HepG2 (cell line): ENCODE results near the gene TIMM44. TPM values are rescaled to one million over a fixed set of nuclear protein-coding genes. Genes with fewer than 3 reads are reported as not detected.

Source experiments
- ATAC-seq: fragments of 200-7000 bp; cut with Tn5 transposase; 3 replicates; pipeline ENCODE4 v1.9.1; 2020; ENCODE audit warnings: mild to moderate bottlenecking, moderate library complexity
- BruUV-seq: library from RNA; stranded (reverse); fragments of 400-500 nt; replicated peaks from 2 replicates; lab custom pipeline; 2021; lab: Mats Ljungman, UMichigan
- CTCF ChIA-PET: fragments of 300-600 bp; formaldehyde crosslinking; extraction: SDS; loops from one replicate; lab custom pipeline; 2021; ENCODE audit warnings: low total read pairs, inconsistent platforms, low intra/inter-chr PET ratio; lab: Yijun Ruan, JAX
- POLR2A ChIA-PET: fragments of 350-600 bp; sonication (Branson Sonifier 250); formaldehyde crosslinking; loops from one replicate; lab custom pipeline; 2020; ENCODE audit warnings: antibody characterized with exemption, inconsistent platforms; lab: Yijun Ruan, JAX
- DNase-seq: peaks from one replicate; pipeline ENCODE4 v3.0.0-alpha.2; 2015; ENCODE audit warnings: low spot score
- FAIRE-seq: peaks from 3 replicates; lab custom pipeline; 2011; peaks lifted over from hg19 to GRCh38; lab: Jason Lieb, UNC
- H2AFZ ChIP-seq: one replicate; pipeline ENCODE4 v1.6.1; 2011; ENCODE audit warnings: low read length, inconsistent platforms
- H3K27ac ChIP-seq: fragments of 300-600 bp; 3 replicates; pipeline ENCODE4 v1.8.0; 2011; ENCODE audit warnings: mixed run types, mild to moderate bottlenecking, mixed read lengths, low read length, inconsistent platforms; ENCODE audit not compliant: insufficient read depth; ENCODE audit errors: extremely low read length
- H3K27me3 ChIP-seq, 2 experiments: fragments of 200-600 bp in 1 of 2; 2 replicates in 1 of 2; 3 replicates in 1 of 2; pipeline versions ENCODE4 v1.6.0 to v1.8.0; 2011; ENCODE audit warnings: low read length in 2 of 2, mild to moderate bottlenecking in 2 of 2, moderate library complexity in 2 of 2, inconsistent platforms in 1 of 2; ENCODE audit not compliant: insufficient read depth in 2 of 2, control insufficient read depth in 1 of 2
- H3K36me3 ChIP-seq, 2 experiments: fragments of 200-600 bp in 1 of 2; replicated peaks in 1 of 2; 2 replicates in 1 of 2; 3 replicates in 1 of 2; pipeline versions ENCODE4 v1.5.1 to v1.8.0; 2011; ENCODE audit warnings: low read length in 2 of 2, inconsistent platforms in 1 of 2; ENCODE audit not compliant: insufficient read depth in 2 of 2, control insufficient read depth in 1 of 2
- H3K4me1 ChIP-seq: 2 replicates; pipeline ENCODE4 v1.5.1; 2012; ENCODE audit warnings: low read length, inconsistent platforms; ENCODE audit not compliant: insufficient read depth
- H3K4me2 ChIP-seq: 2 replicates; pipeline ENCODE4 v1.6.0; 2011; ENCODE audit warnings: low read depth, low read length, inconsistent platforms
- H3K4me3 ChIP-seq, 3 experiments: fragments of 200-600 bp in 1 of 3; sonication (generic), shearing (Covaris generic) in 1 of 3; replicated peaks in 1 of 3; 2 replicates each; pipeline ENCODE4 v1.5.1; 2011 to 2016; ENCODE audit warnings: low read length in 3 of 3, inconsistent platforms in 2 of 3, low read depth in 2 of 3, mild to moderate bottlenecking in 2 of 3, control low read depth in 1 of 3, mixed read lengths in 1 of 3; ENCODE audit not compliant: insufficient read depth in 1 of 3
- H3K79me2 ChIP-seq: one replicate; pipeline ENCODE4 v1.6.1; 2011; ENCODE audit warnings: low read length, inconsistent platforms; ENCODE audit not compliant: insufficient read depth
- H3K9ac ChIP-seq: 2 replicates; pipeline ENCODE4 v1.6.0; 2011; ENCODE audit warnings: mild to moderate bottlenecking, low read depth, low read length, inconsistent platforms; ENCODE audit not compliant: insufficient read depth
- H3K9me3 ChIP-seq: 2 replicates; pipeline ENCODE4 v1.5.1; 2012; ENCODE audit warnings: mild to moderate bottlenecking, low read length
- H4K20me1 ChIP-seq: 2 replicates; pipeline ENCODE4 v1.6.0; 2011; ENCODE audit warnings: inconsistent platforms, mild to moderate bottlenecking, low read length, moderate library complexity; ENCODE audit not compliant: insufficient read depth
- CHD2 ChIP-seq: IDR thresholded peaks from 2 replicates; pipeline ENCODE4 v1.6.1; 2011; ENCODE audit warnings: low read depth, low read length, improper control_type of control experiment
- FOXP1 ChIP-seq, 2 experiments: fragments of 450-650 bp in 1 of 2; IDR thresholded peaks; 2 replicates each; pipeline ENCODE4 v1.6.1; 2017 to 2018; ENCODE audit warnings: antibody characterized with exemption in 1 of 2
- HOXA3 ChIP-seq: sonication (generic); formaldehyde crosslinking; IDR thresholded peaks from 2 replicates; pipeline ENCODE4 v1.5.0; 2020; ENCODE audit warnings: missing genetic modification reagents
- MED1 ChIP-seq: sonication (generic); formaldehyde crosslinking; IDR thresholded peaks from 2 replicates; pipeline ENCODE4 v1.4.0; 2020; ENCODE audit warnings: missing genetic modification reagents
- NONO ChIP-seq, 2 experiments: fragments of 450-650 bp in 1 of 2; sonication (generic) in 1 of 2; formaldehyde crosslinking in 1 of 2; IDR thresholded peaks in 1 of 2; conservative IDR thresholded peaks in 1 of 2; 2 replicates each; pipeline versions ENCODE4 v1.6.1 to v1.8.0; 2017 to 2022; ENCODE audit warnings: mild to moderate bottlenecking in 1 of 2, missing genetic modification reagents in 1 of 2, moderate library complexity in 1 of 2
- POLR2G ChIP-seq: fragments of 200-400 bp; formaldehyde crosslinking; IDR thresholded peaks from 2 replicates; pipeline ENCODE4 v1.6.1; 2018; ENCODE audit warnings: mild to moderate bottlenecking, low read depth, low read length, moderate library complexity
- ZBTB38 ChIP-seq: sonication (generic); formaldehyde crosslinking; IDR thresholded peaks from 2 replicates; pipeline ENCODE4 v1.5.1; 2020; ENCODE audit warnings: mild to moderate bottlenecking, missing genetic modification reagents
- ZHX1 ChIP-seq: sonication (generic); formaldehyde crosslinking; IDR thresholded peaks from 2 replicates; pipeline ENCODE4 v1.8.1; 2022; ENCODE audit warnings: low read depth, mild to moderate bottlenecking, missing genetic modification reagents
- ZNF230 ChIP-seq: sonication (generic); formaldehyde crosslinking; IDR thresholded peaks from 2 replicates; pipeline ENCODE4 v1.4.0; 2020; ENCODE audit warnings: mild to moderate bottlenecking, missing genetic modification reagents
- ZNF337 ChIP-seq: sonication (generic); formaldehyde crosslinking; IDR thresholded peaks from 2 replicates; pipeline ENCODE4 v1.5.1; 2020; ENCODE audit warnings: missing genetic modification reagents, low read depth, mild to moderate bottlenecking, borderline replicate concordance
- WGBS: methylation state at CpG from one replicate; pipeline ENCODE4 v1.1.6; 2017; ENCODE audit warnings: low lambda C conversion rate; 5-methylcytosine and 5-hydroxymethylcytosine counted together
- in situ Hi-C: cut with HindIII; loops from 2 replicates; pipeline ENCODE4 v1.10.0; 2017; ENCODE audit warnings: low pct_unique_long_range_greater_than_20kb; ENCODE audit not compliant: extremely low pct_ligation_motif_present
- intact Hi-C: fragments of 100-400 bp; cut with micrococcal nuclease; formaldehyde crosslinking; loops from one replicate; pipeline ENCODE4 v1.10.0; 2022; ENCODE audit not compliant: unreplicated experiment
- polyA plus RNA-seq, 8 experiments: library from polyadenylated mRNA; depleted of rRNA in 3 of 8; stranded (reverse) in 7 of 8; unstranded in 1 of 8; fragments of >200 nt; fragmentation: Illumina TruSeq in 4 of 8; extraction: Trizol in 4 of 8; gene quantifications; 2 replicates each; pipeline versions ENCODE4 v1.2.1 to v1.2.3, GENCODE V29; 2011 to 2016; ENCODE audit warnings: low read depth in 4 of 8, missing spikeins in 1 of 8, mixed read lengths in 1 of 8; ENCODE audit not compliant: insufficient read depth in 1 of 8
- total RNA-seq, 5 experiments: library from RNA; depleted of rRNA; stranded (reverse); fragments of >200 nt; fragmentation: Illumina TruSeq; extraction: Trizol; gene quantifications; 2 replicates each; pipeline ENCODE4 v1.2.3, GENCODE V29; 2016; ENCODE audit warnings: low read depth in 1 of 5
- TF ChIP-seq, protein P1 (sequence below): sonication (generic); formaldehyde crosslinking; IDR thresholded peaks from 2 replicates; pipeline ENCODE4 v1.4.0; 2020; ENCODE audit warnings: missing genetic modification reagents

The TIMM44 gene
- total and polyA plus RNA-seq, 2 of the 13 experiments (the other 11 are each of a cell fraction or from before 2014, with no cell fraction given), result 42.9 to 72.6 TPM

- Histone ChIP-seq H3K4me3 (peak overlapping the region; percentile 40 to 70 (median 57); a peak in 4 of 6 replicates), H3K9me3 (no peaks in the 10 kb centered on the region), H3K4me2 (peak overlapping the region; percentile 89), H3K4me1 (peaks cover 41% of the 10 kb centered on the region), H2AFZ (no peak overlapping the region), H4K20me1 (peaks cover 5% of the 10 kb centered on the region; the same call in 1 of the 2 replicates), H3K9ac (0 out of 2 replicates have a peak overlapping the region, but pooled peaks have one; percentile 49), H3K27ac (peak overlapping the region; percentile 30), H3K79me2 (no peaks in the 10 kb centered on the region), H3K36me3 (peaks cover 5 to 10% of the 10 kb centered on the region in 2 experiments; a peak in 1 of 5 replicates), H3K27me3 (no peaks in the 10 kb centered on the region; a peak in 1 of 5 replicates)
- no peak for DNase-seq
- in situ Hi-C loops, result no loop called here
- ATAC-seq, result no peak
- ChIA-PET CTCF (no interaction called here), POLR2A (interaction anchor here (1.1 to 6.4 kb wide), 6 partner anchors 9 to 49 kb away, joined by 3 to 85 read pairs (median 54); partner anchors contain the start of genes LRRC8E, MAP2K7 and TIMM44)
- no TSS peak for BruUV-seq
- 93% methylated on average over 38 of the region's 71 CpGs for whole genome bisulfite sequencing
- intact Hi-C loops, result no loop called here
- FAIRE-seq, result no peak
- TF ChIP-seq ZNF230 (no peak), ZBTB38 (CRISPR knock-in tag) (0 out of 2 replicates have a peak, but pooled peaks have one; percentile 78), ZNF337 (CRISPR knock-in tag) (no peak), HOXA3 (CRISPR knock-in tag) (peak; percentile 59), ZHX1 (CRISPR knock-in tag) (0 out of 2 replicates have a peak, but pooled peaks have one; percentile 12), NONO (IDR thresholded peaks at IDR 0.05) (no peak), NONO (CRISPR knock-in tag; conservative IDR thresholded peaks at IDR 0.05) (0 out of 2 replicates have a peak, but pooled peaks have one; percentile 28), CHD2 (no peak), FOXP1 (IDR thresholded peaks at IDR 0.05) (no peak), FOXP1 (CRISPR knock-in tag; IDR thresholded peaks at IDR 0.05) (no peak), MED1 (no peak), POLR2G (no peak)
- TF ChIP-seq, protein P1, sequence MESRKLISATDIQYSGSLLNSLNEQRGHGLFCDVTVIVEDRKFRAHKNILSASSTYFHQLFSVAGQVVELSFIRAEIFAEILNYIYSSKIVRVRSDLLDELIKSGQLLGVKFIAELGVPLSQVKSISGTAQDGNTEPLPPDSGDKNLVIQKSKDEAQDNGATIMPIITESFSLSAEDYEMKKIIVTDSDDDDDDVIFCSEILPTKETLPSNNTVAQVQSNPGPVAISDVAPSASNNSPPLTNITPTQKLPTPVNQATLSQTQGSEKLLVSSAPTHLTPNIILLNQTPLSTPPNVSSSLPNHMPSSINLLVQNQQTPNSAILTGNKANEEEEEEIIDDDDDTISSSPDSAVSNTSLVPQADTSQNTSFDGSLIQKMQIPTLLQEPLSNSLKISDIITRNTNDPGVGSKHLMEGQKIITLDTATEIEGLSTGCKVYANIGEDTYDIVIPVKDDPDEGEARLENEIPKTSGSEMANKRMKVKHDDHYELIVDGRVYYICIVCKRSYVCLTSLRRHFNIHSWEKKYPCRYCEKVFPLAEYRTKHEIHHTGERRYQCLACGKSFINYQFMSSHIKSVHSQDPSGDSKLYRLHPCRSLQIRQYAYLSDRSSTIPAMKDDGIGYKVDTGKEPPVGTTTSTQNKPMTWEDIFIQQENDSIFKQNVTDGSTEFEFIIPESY (CRISPR knock-in tag), result peak; percentile 94
Measured at GRCh38 chr19:7917267-7918061, 26.0 kb downstream of the TIMM44 start.
